ENCODE results near the gene INSL4.
A peak's percentile ranks its signal among the peaks of the same experiment; 100 is the strongest.

- no peak for TF ChIP-seq MAX (IDR thresholded peaks at IDR 0.05)
- TF ChIP-seq POLR2A (IDR thresholded peaks at IDR 0.05; ENCODE audit: control extremely low read depth in 1 of 2, low read depth in 2 of 2, low read length in 2 of 2), result no peak
- no peak for TF ChIP-seq EP300 (IDR thresholded peaks at IDR 0.05; ENCODE audit: borderline replicate concordance in 1 of 2, low read depth in 2 of 2, low read length in 2 of 2)
- no peak for TF ChIP-seq MAFK (IDR thresholded peaks at IDR 0.05; ENCODE audit: low read depth, low read length)
- TF ChIP-seq TEAD4 (IDR thresholded peaks at IDR 0.05; ENCODE audit: low read depth, low read length), result no peak
- TF ChIP-seq CTCF (IDR thresholded peaks at IDR 0.05; ENCODE audit: control extremely low read depth in 1 of 3, insufficient read depth in 1 of 3, low read depth in 1 of 3, low read length in 3 of 3), result peak; percentile 44 to 77 (median 67); a peak in 3 of 4 replicates
- no peak for TF ChIP-seq TAF1 (IDR thresholded peaks at IDR 0.05; ENCODE audit: low read depth, low read length)
- TF ChIP-seq EZH2 (IDR thresholded peaks at IDR 0.05; ENCODE audit: low read depth, low read length, severe bottlenecking), result no peak
- no peak for TF ChIP-seq CBX5 (IDR thresholded peaks at IDR 0.05; ENCODE audit: low read depth, low read length)
These were observed 34.7 kb downstream of the INSL4 start for GRCh38 chr9:5265939-5266338.
